WTC11 (cell line): ENCODE data around the gene TTL. TPM values are rescaled to one million over a fixed set of nuclear protein-coding genes. Genes with fewer than 3 reads are reported as not detected.
A peak's percentile ranks its signal among the peaks of the same experiment; 100 is the strongest.

Experiments
- ATAC-seq: fragments of 200-7000 bp; cut with Tn5 transposase; 2 replicates; pipeline ENCODE4 v1.10.0; 2021; ENCODE audit warnings: mild to moderate bottlenecking, moderate library complexity
- Bru-seq: library from RNA; stranded (reverse); fragments of 400-500 nt; gene quantifications from one replicate; lab custom pipeline; 2021; lab: Mats Ljungman, UMichigan
- CTCF ChIA-PET: fragments of 300-600 bp; sonication (Branson Sonifier 250); formaldehyde crosslinking; loops from one replicate; lab custom pipeline; 2021; ENCODE audit warnings: antibody characterized with exemption; lab: Charles Lee
- POLR2A ChIA-PET: fragments of 350-600 bp; sonication (Branson Sonifier 250); formaldehyde crosslinking; loops from one replicate; lab custom pipeline; 2021; ENCODE audit warnings: antibody characterized with exemption; lab: Charles Lee
- DNase-seq: peaks from one replicate; pipeline ENCODE4 v3.0.0; 2021; ENCODE audit warnings: low spot score
- H3K27ac Mint-ChIP-seq: 2 replicates; pipeline ENCODE4 v1.8.0; 2021; ENCODE audit warnings: mixed read lengths
- H3K27me3 Mint-ChIP-seq: 2 replicates; pipeline ENCODE4 v1.8.0; 2021; ENCODE audit warnings: low read depth, mild to moderate bottlenecking, moderate library complexity, mixed read lengths
- H3K36me3 Mint-ChIP-seq: 2 replicates; pipeline ENCODE4 v1.8.0; 2021; ENCODE audit warnings: mixed read lengths
- H3K4me1 Mint-ChIP-seq: 2 replicates; pipeline ENCODE4 v1.8.0; 2022; ENCODE audit warnings: mixed read lengths
- H3K4me3 Mint-ChIP-seq: 2 replicates; pipeline ENCODE4 v1.8.0; 2021; ENCODE audit warnings: mild to moderate bottlenecking, moderate library complexity, mixed read lengths
- H3K9me3 Mint-ChIP-seq: 2 replicates; pipeline ENCODE4 v1.8.0; 2021; ENCODE audit warnings: mixed read lengths
- AR ChIP-seq: fragments of 250-450 bp; sonication (Bioruptor Pico); IDR thresholded peaks from 2 replicates; pipeline ENCODE4 v1.9.0; 2021; ENCODE audit warnings: mild to moderate bottlenecking
- E2F1 ChIP-seq: sonication (generic); formaldehyde crosslinking; IDR thresholded peaks from 2 replicates; pipeline ENCODE4 v1.8.0; 2022; ENCODE audit warnings: mild to moderate bottlenecking, missing genetic modification reagents
- E2F5 ChIP-seq: sonication (generic); formaldehyde crosslinking; IDR thresholded peaks from 2 replicates; pipeline ENCODE4 v1.8.1; 2022; ENCODE audit warnings: mild to moderate bottlenecking, moderate library complexity, missing genetic modification reagents
- EMX1 ChIP-seq: fragments of 250-450 bp; sonication (Bioruptor Pico); IDR thresholded peaks from 2 replicates; pipeline ENCODE4 v1.8.0; 2021; ENCODE audit warnings: mild to moderate bottlenecking
- ETV6 ChIP-seq: sonication (generic); formaldehyde crosslinking; IDR thresholded peaks from 2 replicates; pipeline ENCODE4 v1.8.1; 2022; ENCODE audit warnings: mild to moderate bottlenecking, missing genetic modification reagents
- FOXP1 ChIP-seq: sonication (generic); formaldehyde crosslinking; IDR thresholded peaks from 2 replicates; pipeline ENCODE4 v1.8.0; 2022; ENCODE audit warnings: missing genetic modification reagents, mild to moderate bottlenecking, moderate library complexity, borderline replicate concordance
- HMGXB4 ChIP-seq: sonication (generic); formaldehyde crosslinking; IDR thresholded peaks from 2 replicates; pipeline ENCODE4 v1.8.1; 2023; ENCODE audit warnings: mild to moderate bottlenecking, moderate library complexity, missing genetic modification reagents
- IRF2 ChIP-seq: sonication (generic); formaldehyde crosslinking; IDR thresholded peaks from 2 replicates; pipeline ENCODE4 v1.8.0; 2022; ENCODE audit warnings: low read depth, missing genetic modification reagents, borderline replicate concordance
- MXD4 ChIP-seq: fragments of 250-450 bp; sonication (Bioruptor Pico); IDR thresholded peaks from 2 replicates; pipeline ENCODE4 v1.8.0; 2021; ENCODE audit warnings: mild to moderate bottlenecking, moderate library complexity, borderline replicate concordance
- NFATC4 ChIP-seq: fragments of 250-450 bp; sonication (Bioruptor Pico); IDR thresholded peaks from 2 replicates; pipeline ENCODE4 v1.9.0; 2021; ENCODE audit warnings: mild to moderate bottlenecking
- NR2C2 ChIP-seq: sonication (generic); formaldehyde crosslinking; IDR thresholded peaks from 2 replicates; pipeline ENCODE4 v1.8.0; 2022; ENCODE audit warnings: mild to moderate bottlenecking, missing genetic modification reagents
- PRDM15 ChIP-seq: sonication (generic); formaldehyde crosslinking; IDR thresholded peaks from 2 replicates; pipeline ENCODE4 v1.8.0; 2022; ENCODE audit warnings: missing genetic modification reagents
- SP1 ChIP-seq: sonication (generic); formaldehyde crosslinking; conservative IDR thresholded peaks from 2 replicates; pipeline ENCODE4 v1.8.1; 2022; ENCODE audit warnings: missing genetic modification reagents
- ZNF263 ChIP-seq: sonication (generic); formaldehyde crosslinking; IDR thresholded peaks from 2 replicates; pipeline ENCODE4 v1.8.1; 2022; ENCODE audit warnings: low read depth, mild to moderate bottlenecking, moderate library complexity, missing genetic modification reagents
- ZNF317 ChIP-seq: sonication (generic); formaldehyde crosslinking; IDR thresholded peaks from 2 replicates; pipeline ENCODE4 v1.8.1; 2023; ENCODE audit warnings: low read depth, mild to moderate bottlenecking, moderate library complexity, missing genetic modification reagents, borderline replicate concordance
- ZNF423 ChIP-seq: fragments of 250-450 bp; sonication (Bioruptor Pico); IDR thresholded peaks from 2 replicates; pipeline ENCODE4 v2.1.2; 2022; ENCODE audit warnings: mild to moderate bottlenecking, moderate library complexity
- long read RNA-seq, 3 experiments: library from RNA in 1 of 3; library from capped mRNA in 1 of 3; library from polyadenylated mRNA in 1 of 3; unstranded in 2 of 3; stranded (forward) in 1 of 3; transcript quantifications; one replicate each; pipeline ENCODE4 v2.0.0, GENCODE V29; 2021
- total RNA-seq: library from RNA; stranded (reverse); gene quantifications from 3 replicates; pipeline ENCODE4 v1.2.3, GENCODE V29; 2021
- TF ChIP-seq, protein P1 (sequence below): fragments of 250-450 bp; sonication (Bioruptor Pico); IDR thresholded peaks from 2 replicates; pipeline ENCODE4 v1.9.0; 2021; ENCODE audit warnings: moderate library complexity, mild to moderate bottlenecking, inconsistent platforms, borderline replicate concordance
- TF ChIP-seq, protein P2 (sequence below): sonication (generic); formaldehyde crosslinking; IDR thresholded peaks from 2 replicates; pipeline ENCODE4 v1.8.1; 2023; ENCODE audit warnings: mild to moderate bottlenecking, missing genetic modification reagents, moderate library complexity
- TF ChIP-seq, protein P3 (sequence below): sonication (generic); formaldehyde crosslinking; IDR thresholded peaks from 2 replicates; pipeline ENCODE4 v1.8.0; 2022; ENCODE audit warnings: mild to moderate bottlenecking, missing genetic modification reagents

Gene TTL
- total RNA-seq (39.9 to 44.2 TPM (median 42.4 TPM) in 3 replicates), Bru-seq, nascent RNA (percentile 73 among the genes with signal in this experiment)
- long read RNA-seq, experiment 1, full-length matches to known transcripts, result 91 of 221 reads
- long read RNA-seq, experiment 1, partial matches to known transcripts, result 7 of 221 reads
- long read RNA-seq, experiment 1, other reads (novel, unspliced or antisense), result 123 of 221 reads
- long read RNA-seq, experiment 2, full-length matches to known transcripts, result 7 of 46 reads
- long read RNA-seq, experiment 2, partial matches to known transcripts, result 4 of 46 reads
- long read RNA-seq, experiment 2, other reads (novel, unspliced or antisense), result 35 of 46 reads
- long read RNA-seq, experiment 3, full-length matches to known transcripts, result 1 of 8 reads
- long read RNA-seq, experiment 3, partial matches to known transcripts, result 0 of 8 reads
- long read RNA-seq, experiment 3, other reads (novel, unspliced or antisense), result 7 of 8 reads

DNA sequence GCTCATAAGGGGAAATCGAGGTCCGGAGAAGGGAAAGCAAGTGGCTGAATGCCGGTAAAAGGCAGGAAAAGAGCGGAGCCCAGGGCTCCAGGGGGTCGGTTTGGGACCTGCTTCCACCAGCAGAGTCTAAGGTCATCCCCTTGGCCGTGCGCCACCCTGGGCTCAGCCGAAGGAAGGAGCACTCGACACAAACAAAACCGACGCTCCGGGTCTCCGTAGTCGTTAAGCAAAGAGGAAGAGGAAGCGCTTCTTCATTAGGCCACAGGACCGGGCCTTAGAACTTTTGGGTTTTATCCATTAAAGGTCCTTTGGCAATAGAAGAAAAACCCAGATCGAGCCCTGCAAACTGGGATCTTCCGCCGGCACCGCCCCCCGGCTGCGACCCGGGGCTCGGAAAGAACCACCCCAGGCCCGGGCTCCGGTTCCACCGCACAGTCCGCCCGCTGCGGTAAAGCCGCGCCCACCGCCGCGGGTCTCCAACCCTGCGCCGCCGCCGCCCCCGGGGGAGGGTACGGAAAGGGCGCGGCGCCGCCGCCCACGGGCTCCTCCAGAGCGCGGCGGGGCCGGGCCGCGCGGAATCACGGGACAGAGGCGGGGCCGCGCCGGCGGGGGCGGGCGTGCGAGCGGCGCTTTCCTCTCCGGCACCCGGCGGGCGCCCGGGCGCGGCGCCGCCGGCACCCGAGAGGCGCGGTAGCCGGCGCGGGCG lies at the start of gene TTL:
Gene TTL (plus strand): TSS at position 629 of the 706 bp plus-strand sequence. CDS start 189 bp downstream, outside the sequence.
- peak; percentile 60 for DNase-seq
- peaks cover 13% of the 10 kb centered on the region for H3K4me1 Mint-ChIP-seq
- H3K9me3 Mint-ChIP-seq, result no peaks in the 10 kb centered on the region
- peak; percentile 62 for ATAC-seq
- peak within 1 kb of the TSS; percentile 96 for H3K4me3 Mint-ChIP-seq
- H3K27me3 Mint-ChIP-seq, result peaks cover 22% of the 10 kb centered on the region
- ChIA-PET POLR2A (no interaction called here), CTCF (interaction anchor here (0.6 to 1.0 kb wide), 2 partner anchors 62 to 221 kb away, joined by 3 read pairs; no protein-coding TSS in a partner anchor)
- peak within 1 kb of the TSS; percentile 86 for H3K27ac Mint-ChIP-seq
- peaks cover 11% of the 10 kb centered on the region; the same call in 1 of the 2 replicates for H3K36me3 Mint-ChIP-seq
- TF ChIP-seq, protein P1, sequence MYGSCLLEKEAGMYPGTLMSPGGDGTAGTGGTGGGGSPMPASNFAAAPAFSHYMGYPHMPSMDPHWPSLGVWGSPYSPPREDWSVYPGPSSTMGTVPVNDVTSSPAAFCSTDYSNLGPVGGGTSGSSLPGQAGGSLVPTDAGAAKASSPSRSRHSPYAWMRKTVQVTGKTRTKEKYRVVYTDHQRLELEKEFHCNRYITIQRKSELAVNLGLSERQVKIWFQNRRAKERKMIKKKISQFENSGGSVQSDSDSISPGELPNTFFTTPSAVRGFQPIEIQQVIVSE (CRISPR knock-in tag), result no peak
- TF ChIP-seq, protein P2, sequence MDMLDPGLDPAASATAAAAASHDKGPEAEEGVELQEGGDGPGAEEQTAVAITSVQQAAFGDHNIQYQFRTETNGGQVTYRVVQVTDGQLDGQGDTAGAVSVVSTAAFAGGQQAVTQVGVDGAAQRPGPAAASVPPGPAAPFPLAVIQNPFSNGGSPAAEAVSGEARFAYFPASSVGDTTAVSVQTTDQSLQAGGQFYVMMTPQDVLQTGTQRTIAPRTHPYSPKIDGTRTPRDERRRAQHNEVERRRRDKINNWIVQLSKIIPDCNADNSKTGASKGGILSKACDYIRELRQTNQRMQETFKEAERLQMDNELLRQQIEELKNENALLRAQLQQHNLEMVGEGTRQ (CRISPR knock-in tag), result peak; percentile 47
- TF ChIP-seq ZNF423 (no peak), EMX1 (CRISPR knock-in tag) (no peak), E2F5 (peak; percentile 36; the same call in 1 of the 2 replicates), E2F1 (CRISPR knock-in tag) (no peak), NFATC4 (CRISPR knock-in tag) (no peak), AR (CRISPR knock-in tag) (no peak), SP1 (CRISPR knock-in tag) (0 out of 2 replicates have a peak, but pooled peaks have one; percentile 28), MXD4 (CRISPR knock-in tag) (no peak), NR2C2 (CRISPR knock-in tag) (no peak), FOXP1 (CRISPR knock-in tag) (peak; percentile 28; the same call in 1 of the 2 replicates), ETV6 (CRISPR knock-in tag) (peak; percentile 40; the same call in 1 of the 2 replicates), IRF2 (CRISPR knock-in tag) (no peak), HMGXB4 (CRISPR knock-in tag) (no peak), PRDM15 (CRISPR knock-in tag) (peak; percentile 58; the same call in 1 of the 2 replicates), ZNF317 (CRISPR knock-in tag) (no peak), ZNF263 (CRISPR knock-in tag) (no peak)
- TF ChIP-seq, protein P3, sequence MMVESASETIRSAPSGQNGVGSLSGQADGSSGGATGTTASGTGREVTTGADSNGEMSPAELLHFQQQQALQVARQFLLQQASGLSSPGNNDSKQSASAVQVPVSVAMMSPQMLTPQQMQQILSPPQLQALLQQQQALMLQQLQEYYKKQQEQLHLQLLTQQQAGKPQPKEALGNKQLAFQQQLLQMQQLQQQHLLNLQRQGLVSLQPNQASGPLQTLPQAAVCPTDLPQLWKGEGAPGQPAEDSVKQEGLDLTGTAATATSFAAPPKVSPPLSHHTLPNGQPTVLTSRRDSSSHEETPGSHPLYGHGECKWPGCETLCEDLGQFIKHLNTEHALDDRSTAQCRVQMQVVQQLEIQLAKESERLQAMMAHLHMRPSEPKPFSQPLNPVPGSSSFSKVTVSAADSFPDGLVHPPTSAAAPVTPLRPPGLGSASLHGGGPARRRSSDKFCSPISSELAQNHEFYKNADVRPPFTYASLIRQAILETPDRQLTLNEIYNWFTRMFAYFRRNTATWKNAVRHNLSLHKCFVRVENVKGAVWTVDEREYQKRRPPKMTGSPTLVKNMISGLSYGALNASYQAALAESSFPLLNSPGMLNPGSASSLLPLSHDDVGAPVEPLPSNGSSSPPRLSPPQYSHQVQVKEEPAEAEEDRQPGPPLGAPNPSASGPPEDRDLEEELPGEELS, result no peak
